Sigmoid colon (tissue), 4 donors: ENCODE measurements around the gene IRF6.

Experiments
- CTCF ChIP-seq, 4 experiments: fragments of 450-650 bp in 3 of 4; fragments of 200-600 bp in 1 of 4; IDR thresholded peaks; one replicate each; pipeline ENCODE4 v1.5.1; 2016 to 2019; ENCODE audit warnings: antibody characterized with exemption in 4 of 4, mild to moderate bottlenecking in 3 of 4, moderate library complexity in 2 of 4
- EP300 ChIP-seq, 4 donors: sonication (generic); formaldehyde crosslinking; IDR thresholded peaks; one replicate each; pipeline ENCODE4 v1.6.1; 2017; ENCODE audit warnings: antibody characterized with exemption in 4 of 4
- POLR2A ChIP-seq, 2 donors: fragments of 450-650 bp; IDR thresholded peaks; one replicate each; pipeline ENCODE4 v1.6.1; 2016; ENCODE audit warnings: antibody characterized with exemption in 2 of 2, mild to moderate bottlenecking in 2 of 2, moderate library complexity in 2 of 2
- POLR2AphosphoS5 ChIP-seq, 4 donors: sonication (generic); formaldehyde crosslinking; IDR thresholded peaks; one replicate each; pipeline ENCODE4 v1.6.1; 2017; ENCODE audit warnings: antibody characterized with exemption in 4 of 4

- TF ChIP-seq CTCF (IDR thresholded peaks at IDR 0.05) (no peak), POLR2AphosphoS5 (IDR thresholded peaks at IDR 0.05) (no peak), EP300 (IDR thresholded peaks at IDR 0.05) (no peak), POLR2A (IDR thresholded peaks at IDR 0.05) (no peak)
Observed at GRCh38 chr1:209772126-209772525, 33.8 kb downstream of the IRF6 start.
